DND-41 (cell line): Measurements from ENCODE around the gene PRSS12.

ENCODE experiments used
- EZH2 ChIP-seq: IDR thresholded peaks from 3 replicates; pipeline ENCODE4 v1.6.1; 2012; ENCODE audit warnings: borderline replicate concordance, low read depth, mild to moderate bottlenecking, moderate library complexity, low read length, inconsistent platforms; ENCODE audit not compliant: severe bottlenecking
- TF ChIP-seq, protein P1 (sequence below): IDR thresholded peaks from 2 replicates; pipeline ENCODE4 v1.5.1; 2012; ENCODE audit warnings: borderline replicate concordance, low read length, moderate library complexity, mild to moderate bottlenecking; ENCODE audit not compliant: poor library complexity, severe bottlenecking; ENCODE audit errors: extremely low read depth

DNA sequence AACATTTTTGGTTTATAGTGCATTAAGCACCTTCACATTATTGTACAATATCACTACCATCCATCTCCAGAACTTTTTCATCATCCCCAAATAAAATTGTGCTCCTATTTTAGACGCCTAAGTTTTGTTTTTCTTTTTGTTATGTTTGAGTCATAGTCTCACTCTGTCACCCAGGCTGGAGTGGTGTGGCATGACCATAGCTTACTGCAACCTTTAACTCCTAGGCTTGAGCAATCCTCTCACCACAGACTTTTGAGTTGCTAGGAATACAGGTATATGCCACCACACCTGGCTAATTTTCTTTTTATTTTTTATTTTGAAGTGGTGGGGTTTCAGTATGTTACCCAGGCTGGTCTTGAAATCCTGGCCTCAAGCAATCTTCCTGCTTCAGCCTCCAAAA lies 33.9 kb downstream of the PRSS12 start:
- TF ChIP-seq, protein P1, sequence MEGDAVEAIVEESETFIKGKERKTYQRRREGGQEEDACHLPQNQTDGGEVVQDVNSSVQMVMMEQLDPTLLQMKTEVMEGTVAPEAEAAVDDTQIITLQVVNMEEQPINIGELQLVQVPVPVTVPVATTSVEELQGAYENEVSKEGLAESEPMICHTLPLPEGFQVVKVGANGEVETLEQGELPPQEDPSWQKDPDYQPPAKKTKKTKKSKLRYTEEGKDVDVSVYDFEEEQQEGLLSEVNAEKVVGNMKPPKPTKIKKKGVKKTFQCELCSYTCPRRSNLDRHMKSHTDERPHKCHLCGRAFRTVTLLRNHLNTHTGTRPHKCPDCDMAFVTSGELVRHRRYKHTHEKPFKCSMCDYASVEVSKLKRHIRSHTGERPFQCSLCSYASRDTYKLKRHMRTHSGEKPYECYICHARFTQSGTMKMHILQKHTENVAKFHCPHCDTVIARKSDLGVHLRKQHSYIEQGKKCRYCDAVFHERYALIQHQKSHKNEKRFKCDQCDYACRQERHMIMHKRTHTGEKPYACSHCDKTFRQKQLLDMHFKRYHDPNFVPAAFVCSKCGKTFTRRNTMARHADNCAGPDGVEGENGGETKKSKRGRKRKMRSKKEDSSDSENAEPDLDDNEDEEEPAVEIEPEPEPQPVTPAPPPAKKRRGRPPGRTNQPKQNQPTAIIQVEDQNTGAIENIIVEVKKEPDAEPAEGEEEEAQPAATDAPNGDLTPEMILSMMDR = no peak
- TF ChIP-seq EZH2 = no peak
